Activated CD4-positive, CD25-positive, alpha-beta regulatory T cell treated with anti-CD3 and anti-CD28 coated beads, Interleukin-2, amount 50 U/mL, for 72 hours (primary cell): Measurements from ENCODE around the gene CPLANE2.
"Not testable (repeated sequence)": the region's sequence is repeated elsewhere in the genome, so short reads cannot be mapped to it uniquely, and the experiment has no call there.

Experiments used
- DNase-seq: peaks from one replicate; pipeline ENCODE4 v3.0.0; 2021

Gene CPLANE2

DNA sequence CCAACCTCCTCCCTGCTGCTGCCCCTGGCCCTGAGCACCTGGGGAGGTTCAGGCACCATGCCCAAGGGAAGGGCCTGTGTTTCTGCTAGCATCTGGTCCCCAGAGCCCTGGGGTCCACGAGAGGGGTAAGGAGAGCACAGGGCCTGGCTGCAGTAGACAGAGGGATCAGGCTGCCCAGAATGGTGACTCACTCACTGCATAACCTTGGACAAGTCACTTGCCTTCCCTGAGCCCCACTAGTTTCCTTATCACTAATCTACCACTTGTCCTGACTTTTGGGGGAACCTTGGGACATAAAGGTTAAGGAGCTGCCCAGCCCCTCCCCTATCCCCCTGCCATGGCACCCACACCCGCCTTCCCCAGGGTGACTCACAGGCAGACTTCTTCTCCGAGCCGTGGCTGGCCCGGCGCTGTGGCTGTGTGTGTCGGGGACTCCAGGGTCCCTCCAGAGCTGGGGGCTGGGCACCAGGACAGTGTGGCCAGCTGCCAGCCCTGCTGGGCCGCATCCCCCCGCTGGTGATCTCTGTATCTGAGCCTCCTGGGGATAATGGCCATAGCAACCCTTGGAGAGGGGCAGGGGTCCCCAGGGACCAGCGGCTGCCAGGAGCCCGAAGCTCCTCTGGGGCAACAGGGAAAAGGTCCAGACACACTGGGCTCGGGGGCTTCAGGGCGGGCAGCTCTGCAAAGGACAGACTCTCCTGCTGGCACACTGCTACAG lies 28.6 kb downstream of the CPLANE2 start:
- no peak for DNase-seq

DNA sequence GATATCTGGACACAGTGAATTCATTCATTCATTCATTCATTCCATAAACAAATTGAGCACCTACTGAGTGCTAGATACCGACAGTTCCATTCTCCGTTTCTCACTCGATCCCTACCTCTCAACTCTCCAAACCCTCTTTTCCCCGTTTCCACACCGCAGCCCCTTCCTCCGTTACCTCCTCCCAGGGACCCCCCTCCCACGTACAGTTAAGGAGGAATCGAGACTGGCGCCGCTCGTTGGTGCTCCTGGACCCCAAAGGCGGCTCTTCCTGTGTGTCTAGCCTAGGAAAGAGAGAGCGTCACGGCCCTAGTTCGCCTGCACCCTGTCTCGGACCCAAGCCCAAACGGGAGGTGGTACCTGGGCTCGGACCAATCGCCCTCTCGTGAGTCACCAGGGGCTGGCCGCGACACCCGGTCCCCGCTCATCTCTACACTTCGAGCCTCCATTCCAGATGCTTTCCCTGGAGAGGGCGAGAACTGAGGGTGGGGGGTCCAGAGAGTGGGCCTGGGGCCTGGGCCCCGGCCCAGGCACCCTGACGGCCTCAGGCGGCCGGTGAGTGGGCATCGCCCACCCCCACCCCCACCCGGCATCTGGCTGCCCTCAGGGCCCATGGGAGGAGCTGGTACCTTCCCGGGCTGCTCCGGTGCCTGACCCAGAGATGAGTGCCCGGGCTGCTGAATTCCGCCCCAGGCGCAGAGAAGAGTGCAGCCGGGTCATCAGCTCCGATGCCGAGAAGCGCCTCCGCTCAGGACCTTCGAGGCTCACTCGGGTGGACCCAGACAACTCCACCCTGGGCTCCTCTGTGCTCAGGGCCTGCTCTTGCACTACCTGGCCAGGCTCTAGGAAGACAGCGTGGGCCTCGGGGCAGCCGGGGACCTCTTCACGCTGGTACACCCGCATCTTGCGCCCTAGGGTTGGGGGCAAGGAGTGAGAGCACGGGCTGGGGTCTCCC lies 29.4 kb downstream of the CPLANE2 start:
- no peak for DNase-seq

DNA sequence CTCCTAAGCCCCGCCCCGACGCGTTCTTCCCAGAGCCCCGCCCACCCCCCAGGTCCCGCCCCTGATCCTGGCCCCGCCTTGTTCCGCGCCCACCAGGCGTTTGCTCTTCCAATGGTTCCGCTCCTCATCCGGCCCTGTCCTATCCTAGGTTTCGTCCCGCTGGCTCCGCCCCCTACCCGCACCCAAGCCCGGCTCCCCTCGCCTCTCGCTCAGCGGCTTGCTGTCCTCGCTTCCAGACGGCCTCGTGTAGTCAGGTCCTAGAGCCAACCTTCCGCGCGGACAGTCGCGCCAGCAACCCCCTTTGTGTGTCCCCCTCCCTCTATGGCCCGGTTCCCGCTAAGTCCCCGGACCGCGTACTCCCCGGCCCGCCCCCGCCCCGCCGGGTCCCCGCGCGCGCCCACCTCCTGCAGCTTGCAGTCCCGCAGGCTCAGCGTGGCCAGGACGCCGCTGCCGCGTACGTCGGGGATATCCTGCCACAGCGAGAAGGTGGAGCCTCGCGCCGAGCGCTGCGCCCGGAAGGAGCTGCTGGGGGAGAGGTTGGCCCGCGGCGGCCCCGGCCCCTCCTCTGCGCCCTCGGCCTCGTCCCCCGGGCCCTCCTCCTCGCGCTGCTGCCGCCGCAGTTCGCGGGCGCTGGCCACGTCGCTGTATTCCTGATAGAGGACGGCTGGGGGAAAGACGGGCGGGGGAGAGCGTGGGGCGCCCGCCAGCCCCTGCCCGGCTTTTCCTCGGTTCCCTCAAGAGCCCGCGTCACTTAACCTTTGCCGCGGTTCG lies 30.3 kb downstream of the CPLANE2 start:
- DNase-seq: peak; percentile 90

- DNase-seq: no peak
Observed at GRCh38 chr1:16205891-16206546, 31.0 kb downstream of the CPLANE2 start.

GRCh38 chr1:16205334-16205671 lies 31.7 kb downstream of the CPLANE2 start:
- no peak for DNase-seq

GRCh38 chr1:16204634-16205333 lies 32.2 kb downstream of the CPLANE2 start:
- DNase-seq: no peak

- DNase-seq: no peak
Observed at GRCh38 chr1:16204216-16204615, 32.8 kb downstream of the CPLANE2 start.

DNA sequence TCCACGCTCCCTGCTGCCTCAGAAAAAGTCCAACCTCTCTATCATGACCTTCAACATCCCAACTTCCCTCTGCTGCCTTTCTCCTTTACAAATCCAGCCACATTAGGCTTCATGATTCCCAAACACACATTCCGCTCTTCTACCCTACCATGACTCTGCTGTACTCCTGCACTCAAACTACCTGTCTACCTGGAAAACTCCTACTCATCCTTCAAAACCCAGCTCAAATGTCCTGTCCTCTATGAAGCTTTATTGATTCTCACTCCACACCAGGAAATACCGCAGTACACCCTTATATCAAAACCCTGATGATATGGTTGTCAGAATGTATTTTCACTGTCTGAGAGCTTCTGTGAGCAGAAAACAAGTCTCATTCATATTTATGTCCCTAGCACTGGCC lies 33.4 kb downstream of the CPLANE2 start:
- DNase-seq: no peak

- no peak for DNase-seq
Observed at GRCh38 chr1:16202281-16203210, 34.4 kb downstream of the CPLANE2 start.

DNA sequence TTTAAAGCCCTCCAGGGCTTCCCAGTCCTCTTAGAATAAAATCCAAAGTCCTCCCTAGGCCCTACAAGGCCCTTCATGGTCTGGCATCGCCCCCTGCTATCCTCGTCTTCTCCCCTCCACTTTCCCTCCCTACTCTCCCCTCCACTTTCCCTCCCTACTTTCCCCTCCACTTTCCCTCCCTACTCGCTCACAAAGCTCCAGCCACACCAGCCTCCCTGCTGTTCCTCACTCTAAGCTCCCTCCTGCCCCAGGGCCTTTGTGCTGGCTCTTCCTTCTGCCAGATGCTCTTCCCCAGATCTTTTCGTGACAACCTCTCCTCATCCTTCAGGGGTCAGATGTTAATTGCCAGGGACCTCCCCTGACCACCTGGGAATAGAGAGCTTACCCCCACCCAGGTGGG lies 37.3 kb downstream of the CPLANE2 start:
- DNase-seq: no peak

DNA sequence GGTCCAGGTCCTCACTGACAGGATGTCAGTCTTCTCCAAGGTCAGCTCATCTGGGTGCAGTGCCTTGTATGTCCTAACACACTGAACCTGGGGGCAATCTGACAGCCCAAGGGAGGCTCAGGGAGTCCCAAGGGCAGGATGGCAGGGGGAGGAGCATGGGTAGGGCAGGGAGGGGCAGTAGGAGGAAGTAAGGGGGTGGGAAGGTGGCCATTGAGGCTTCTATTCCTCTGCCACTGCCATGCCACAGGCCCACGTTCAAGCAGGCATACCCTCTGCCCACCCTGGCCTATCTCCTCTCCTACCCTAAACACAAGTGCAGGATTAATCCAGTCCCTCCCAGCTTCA lies 37.9 kb downstream of the CPLANE2 start:
- no peak for DNase-seq

- DNase-seq: no peak
Observed at GRCh38 chr1:16198444-16199156, 38.4 kb downstream of the CPLANE2 start.

GRCh38 chr1:16196874-16197273 lies 40.1 kb downstream of the CPLANE2 start:
- no peak for DNase-seq

DNA sequence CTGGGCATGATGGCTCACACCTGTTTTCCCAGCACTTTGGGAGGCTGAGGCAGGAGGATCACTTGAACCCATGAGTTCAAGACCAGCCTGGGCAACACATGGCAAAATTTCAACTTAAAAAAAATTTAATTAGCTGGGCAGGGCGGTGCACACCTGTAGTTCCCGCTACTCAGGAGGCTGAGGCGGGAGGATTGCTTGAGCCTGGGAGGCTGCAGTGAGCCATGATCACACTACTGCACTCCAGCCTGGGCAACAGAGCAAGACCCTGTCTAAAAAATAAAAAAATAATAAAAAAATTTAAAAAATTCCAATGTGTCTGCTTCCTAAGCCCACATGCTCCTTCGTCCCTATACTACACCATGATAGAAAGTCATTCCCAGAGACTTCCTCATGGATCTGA lies 40.8 kb downstream of the CPLANE2 start:
- DNase-seq: not testable (repeated sequence)

GRCh38 chr1:16195518-16195905 lies 41.5 kb downstream of the CPLANE2 start:
- no peak for DNase-seq

DNA sequence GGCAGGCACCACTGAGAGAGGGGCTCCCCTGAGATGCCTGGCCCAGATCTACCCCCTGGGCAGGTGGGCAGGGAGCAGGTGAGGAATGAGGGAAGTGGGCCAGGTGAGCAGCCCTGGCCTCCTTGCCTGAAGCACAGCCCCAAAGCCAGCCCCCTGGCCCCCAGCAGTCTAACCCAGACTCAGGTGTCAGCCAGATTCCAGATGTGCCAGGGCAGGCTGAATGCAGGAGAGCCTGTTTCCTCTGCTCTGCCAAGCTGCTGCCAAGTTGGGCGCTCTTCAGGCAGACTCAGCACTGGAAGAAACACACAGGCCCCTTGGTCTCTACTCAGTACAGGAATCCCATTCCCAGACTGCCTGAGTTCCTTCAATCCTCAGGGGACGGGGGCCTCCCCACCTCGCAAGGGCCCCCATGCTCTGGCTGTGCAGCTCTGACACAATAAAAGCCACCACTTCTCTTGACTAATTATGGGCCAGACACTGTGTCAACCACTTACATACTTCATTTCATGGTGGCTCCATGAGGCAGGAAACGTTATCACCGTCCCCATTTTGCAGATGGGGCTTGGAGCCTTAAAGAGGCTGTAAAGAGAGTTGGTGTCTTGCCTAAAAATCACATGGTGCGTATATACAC lies 45.0 kb downstream of the CPLANE2 start:
- no peak for DNase-seq

- no peak for DNase-seq
Observed at GRCh38 chr1:16191309-16191708, 45.7 kb downstream of the CPLANE2 start.

- DNase-seq: no peak
Observed at GRCh38 chr1:16189921-16190621, 46.9 kb downstream of the CPLANE2 start.

- DNase-seq: no peak
Observed at GRCh38 chr1:16189003-16189402, 48.0 kb downstream of the CPLANE2 start.
